MCF 10A (cell line): ENCODE data around the gene NRXN3. TPM values are rescaled to one million over a fixed set of nuclear protein-coding genes. Genes with fewer than 3 reads are reported as not detected.

Source experiments
- BruUV-seq: library from RNA; stranded (reverse); fragments of 400-500 nt; replicated peaks from 2 replicates; lab custom pipeline; 2021; lab: Mats Ljungman, UMichigan
- CTCF ChIA-PET: fragments of 300-600 bp; sonication (Branson Sonifier 250); formaldehyde crosslinking; extraction: SDS; loops from one replicate; lab custom pipeline; 2021; ENCODE audit warnings: antibody characterized with exemption, inconsistent platforms; lab: Yijun Ruan, JAX
- POLR2A ChIA-PET: fragments of 300-600, 350-650 bp; sonication (Branson Sonifier 250); formaldehyde crosslinking; extraction: SDS; loops from one replicate; lab custom pipeline; 2020; ENCODE audit warnings: antibody characterized with exemption, inconsistent platforms; lab: Yijun Ruan, JAX
- DNase-seq: peaks from one replicate; pipeline ENCODE4 v3.0.0-alpha.2; 2018; ENCODE audit not compliant: unreplicated experiment
- H3K27ac Mint-ChIP-seq: one replicate; pipeline ENCODE4 v1.8.0; 2022; ENCODE audit warnings: mild to moderate bottlenecking, low read depth, mixed read lengths; ENCODE audit not compliant: unreplicated experiment
- H3K27me3 Mint-ChIP-seq: one replicate; pipeline ENCODE4 v1.8.0; 2022; ENCODE audit warnings: mixed read lengths; ENCODE audit not compliant: insufficient read depth, unreplicated experiment
- H3K36me3 Mint-ChIP-seq: one replicate; pipeline ENCODE4 v1.8.0; 2022; ENCODE audit warnings: mild to moderate bottlenecking, moderate library complexity, mixed read lengths; ENCODE audit not compliant: insufficient read depth, unreplicated experiment
- H3K4me1 Mint-ChIP-seq: one replicate; pipeline ENCODE4 v1.8.0; 2022; ENCODE audit warnings: mixed read lengths; ENCODE audit not compliant: insufficient read depth, unreplicated experiment
- H3K4me3 Mint-ChIP-seq: one replicate; pipeline ENCODE4 v1.8.0; 2022; ENCODE audit warnings: mild to moderate bottlenecking, moderate library complexity, mixed read lengths; ENCODE audit not compliant: unreplicated experiment
- H3K9me3 Mint-ChIP-seq: one replicate; pipeline ENCODE4 v1.8.0; 2022; ENCODE audit warnings: mixed read lengths; ENCODE audit not compliant: unreplicated experiment
- CTCF ChIP-seq: fragments of 200-600 bp; IDR thresholded peaks from one replicate; pipeline ENCODE4 v1.8.0; 2022; ENCODE audit warnings: antibody characterized with exemption, mild to moderate bottlenecking; ENCODE audit not compliant: unreplicated experiment
- intact Hi-C: fragments of 100-400 bp; cut with micrococcal nuclease; formaldehyde crosslinking; loops from 2 replicates; pipeline ENCODE4 v1.14.1; 2022
- total RNA-seq: library from RNA; stranded (reverse); gene quantifications from 2 replicates; pipeline ENCODE4 v1.2.3, GENCODE V29; 2022

The NRXN3 gene
- total RNA-seq, 1 experiment from 2014 or later: not detected

DNA sequence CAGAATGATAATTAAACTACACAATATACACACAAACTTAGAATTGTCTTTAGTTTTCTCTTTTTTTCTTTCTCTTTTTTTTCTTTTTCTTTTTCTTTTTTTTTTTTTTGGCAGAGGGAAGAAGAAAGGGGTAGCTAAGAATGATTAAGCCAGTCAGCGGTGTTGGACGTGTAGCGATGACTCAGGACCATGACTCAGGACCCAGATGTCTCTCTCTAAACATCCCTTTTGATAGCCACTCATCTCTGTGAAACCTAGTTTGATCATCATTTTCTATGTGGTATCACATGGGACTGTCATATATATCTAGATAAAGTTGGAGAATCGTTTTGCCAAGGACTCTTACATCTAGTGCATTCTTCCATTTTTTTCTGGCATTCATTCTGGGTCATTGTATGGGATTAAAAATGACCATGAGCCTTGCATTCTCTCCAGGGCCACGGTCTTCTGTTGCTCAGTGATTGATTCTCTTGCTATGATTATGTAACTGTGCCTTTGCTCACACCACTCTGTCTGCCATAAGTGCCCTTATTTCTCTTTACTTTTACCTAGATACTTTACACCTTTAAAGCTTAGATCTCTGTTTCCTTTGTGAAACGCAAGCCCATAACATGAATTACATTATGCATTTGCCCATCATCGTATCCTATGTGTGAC lies 26.6 kb upstream of the NRXN3 start:
- POLR2A ChIA-PET: no interaction called here
- Mint-ChIP-seq H3K36me3 (no peaks in the 10 kb centered on the region), H3K9me3 (no peaks in the 10 kb centered on the region), H3K4me1 (no peaks in the 10 kb centered on the region), H3K27me3 (peaks cover 21% of the 10 kb centered on the region), H3K27ac (no peak overlapping the region), H3K4me3 (no peak overlapping the region)
- DNase-seq: peak; percentile 68
- intact Hi-C loops: no loop called here
- CTCF ChIA-PET: interaction anchor here (0.5 to 1.4 kb wide), 4 partner anchors 17 to 455 kb away, joined by 3 to 5 read pairs (median 3); no protein-coding TSS in a partner anchor
- no peak for TF ChIP-seq CTCF
- no TSS peak for BruUV-seq

DNA sequence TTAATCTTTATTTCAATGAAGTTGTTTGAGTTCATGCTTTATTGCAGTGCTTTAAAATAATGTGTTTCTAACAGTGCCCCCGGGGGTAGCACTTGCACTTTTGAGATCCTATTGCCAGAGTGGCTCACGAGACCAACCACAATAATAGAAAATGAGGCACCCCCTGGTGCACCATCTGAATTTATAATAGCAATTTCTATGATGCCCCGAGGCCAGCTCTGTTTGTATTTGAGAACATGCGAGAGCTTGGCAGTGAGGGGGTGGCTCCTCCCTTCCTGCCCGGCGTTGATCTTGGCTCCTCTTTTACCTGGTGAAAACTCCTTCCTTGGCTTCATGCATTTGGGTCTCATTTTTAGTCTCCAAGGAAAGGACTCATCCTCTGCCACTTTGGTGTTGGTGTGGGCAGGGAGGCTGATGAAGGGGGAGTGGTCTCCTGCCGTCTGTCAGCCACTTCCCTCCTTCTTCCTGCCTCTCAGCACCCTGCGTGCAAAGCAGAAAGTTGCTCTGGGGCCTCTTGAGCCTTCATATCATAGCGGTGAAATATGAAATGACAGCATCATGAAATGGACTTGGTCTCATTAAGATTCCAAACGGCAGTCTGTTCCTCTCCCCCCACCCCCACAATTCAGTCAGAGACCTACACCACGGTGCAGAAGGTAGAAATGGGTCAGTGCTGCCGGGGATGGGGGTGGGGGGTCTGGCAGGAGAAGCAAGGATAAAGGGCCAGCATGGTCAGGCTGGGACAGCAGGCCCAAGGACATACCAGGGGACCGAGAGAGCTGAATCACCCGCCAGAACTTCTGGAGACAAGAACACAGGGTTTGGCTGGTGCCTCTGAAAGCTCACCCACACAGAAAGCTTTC lies 17.7 kb upstream of the NRXN3 start:
- Mint-ChIP-seq H3K27ac (no peak overlapping the region), H3K27me3 (peaks cover 53% of the 10 kb centered on the region), H3K9me3 (no peaks in the 10 kb centered on the region), H3K4me3 (no peak overlapping the region), H3K36me3 (no peaks in the 10 kb centered on the region), H3K4me1 (peaks cover 10% of the 10 kb centered on the region)
- POLR2A ChIA-PET: no interaction called here
- TF ChIP-seq CTCF: no peak
- no TSS peak for BruUV-seq
- DNase-seq: peak; percentile 52
- CTCF ChIA-PET: interaction anchor here (0.6 to 1.4 kb wide), 4 partner anchors 24 to 291 kb away, joined by 3 to 7 read pairs (median 3); no protein-coding TSS in a partner anchor
- intact Hi-C loops: loop anchor here (2.0 kb wide), 2 partner anchors 130 to 290 kb away; no protein-coding TSS in a partner anchor

DNA sequence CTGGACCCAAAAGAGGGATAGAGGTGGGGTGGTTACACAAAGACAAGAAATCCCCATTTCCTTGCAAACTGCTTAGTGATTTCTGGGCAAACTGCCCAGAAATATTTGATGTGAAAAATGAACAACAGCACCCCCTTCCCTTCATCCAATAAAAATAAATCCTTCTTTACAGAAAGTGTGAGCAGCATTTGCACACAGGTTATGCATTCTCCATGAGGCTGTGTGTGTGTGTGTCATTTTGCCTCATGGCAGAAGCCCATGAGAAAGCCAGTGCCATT lies 17.2 kb upstream of the NRXN3 start:
- intact Hi-C loops: loop anchor here (2.0 kb wide), 2 partner anchors 130 to 290 kb away; no protein-coding TSS in a partner anchor
- no TSS peak for BruUV-seq
- H3K36me3 Mint-ChIP-seq: no peaks in the 10 kb centered on the region
- peak; percentile 22 for TF ChIP-seq CTCF
- no peaks in the 10 kb centered on the region for H3K9me3 Mint-ChIP-seq
- ChIA-PET POLR2A (no interaction called here), CTCF (interaction anchor here (0.6 to 1.4 kb wide), 5 partner anchors 11 to 292 kb away, joined by 3 to 7 read pairs (median 3); no protein-coding TSS in a partner anchor)
- peaks cover 49% of the 10 kb centered on the region for H3K27me3 Mint-ChIP-seq
- H3K4me1 Mint-ChIP-seq: peaks cover 10% of the 10 kb centered on the region
- DNase-seq: peak; percentile 68
- no peak overlapping the region for H3K27ac Mint-ChIP-seq
- no peak overlapping the region for H3K4me3 Mint-ChIP-seq

- TF ChIP-seq CTCF: no peak
- no peaks in the 10 kb centered on the region for H3K9me3 Mint-ChIP-seq
- peaks cover 10% of the 10 kb centered on the region for H3K4me1 Mint-ChIP-seq
- intact Hi-C loops: no loop called here
- peaks cover 31% of the 10 kb centered on the region for H3K27me3 Mint-ChIP-seq
- no TSS peak for BruUV-seq
- H3K27ac Mint-ChIP-seq: no peak overlapping the region
- POLR2A ChIA-PET: no interaction called here
- CTCF ChIA-PET: interaction anchor here (0.6 to 0.7 kb wide), 3 partner anchors 10 to 779 kb away, joined by 3 to 5 read pairs (median 3); no protein-coding TSS in a partner anchor
- no peak for DNase-seq
- no peaks in the 10 kb centered on the region for H3K36me3 Mint-ChIP-seq
- no peak overlapping the region for H3K4me3 Mint-ChIP-seq
Observed at GRCh38 chr14:78154827-78155226, 15.3 kb upstream of the NRXN3 start.
